CD4-positive, alpha-beta T cell treated with Interleukin-4 for 4 hours (primary cell): ENCODE measurements around the gene PRF1.
A peak's percentile ranks its signal among the peaks of the same experiment; 100 is the strongest.
"Not testable (repeated sequence)": the region's sequence is repeated elsewhere in the genome, so short reads cannot be mapped to it uniquely, and the experiment has no call there.

Source experiments
- DNase-seq: peaks from one replicate; pipeline ENCODE4 v3.0.0-alpha.2; 2020

Gene PRF1

DNA sequence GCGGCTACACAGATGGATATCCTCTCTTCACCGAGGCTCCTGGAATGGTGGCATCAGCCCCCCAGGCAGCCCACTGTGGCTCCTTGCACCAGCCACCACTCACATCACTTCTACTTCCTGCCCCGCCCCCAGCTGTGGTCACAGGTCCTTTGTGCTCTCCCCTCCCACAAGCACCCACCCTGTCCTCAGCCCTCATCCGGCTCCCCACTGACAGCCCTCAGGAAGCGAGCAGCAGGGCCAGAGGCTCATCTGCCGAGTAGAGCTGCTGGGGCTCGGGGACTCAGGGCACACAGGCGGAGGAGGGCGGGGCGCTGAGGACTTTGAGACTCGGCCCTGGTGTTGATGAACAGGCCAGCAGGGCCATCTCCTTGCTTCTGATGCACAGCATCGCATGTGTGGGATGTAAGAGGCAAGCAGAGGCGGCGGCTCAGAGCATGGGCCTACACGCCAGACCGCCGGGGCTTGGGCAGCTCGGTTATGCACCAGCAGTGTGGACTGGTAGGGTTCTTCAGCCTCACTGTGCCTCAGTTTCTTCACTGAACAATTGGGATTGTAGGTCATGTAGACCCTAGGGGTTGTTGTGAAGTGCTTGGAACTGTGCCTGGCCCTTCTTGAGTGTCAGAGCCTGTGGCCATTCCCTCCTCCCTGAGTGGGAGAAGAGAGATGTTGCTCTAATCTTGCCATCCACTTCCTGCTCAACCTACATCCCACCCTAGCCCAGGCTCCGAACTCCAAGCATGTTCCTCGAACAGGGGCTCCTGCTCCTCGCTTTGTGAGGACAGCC is at the start of gene PRF1:
Gene PRF1 (minus strand): TSS at position 77 of the 784 bp plus-strand sequence. CDS start 1,839 bp downstream, outside the sequence.
- DNase-seq: peak; percentile 80

DNA sequence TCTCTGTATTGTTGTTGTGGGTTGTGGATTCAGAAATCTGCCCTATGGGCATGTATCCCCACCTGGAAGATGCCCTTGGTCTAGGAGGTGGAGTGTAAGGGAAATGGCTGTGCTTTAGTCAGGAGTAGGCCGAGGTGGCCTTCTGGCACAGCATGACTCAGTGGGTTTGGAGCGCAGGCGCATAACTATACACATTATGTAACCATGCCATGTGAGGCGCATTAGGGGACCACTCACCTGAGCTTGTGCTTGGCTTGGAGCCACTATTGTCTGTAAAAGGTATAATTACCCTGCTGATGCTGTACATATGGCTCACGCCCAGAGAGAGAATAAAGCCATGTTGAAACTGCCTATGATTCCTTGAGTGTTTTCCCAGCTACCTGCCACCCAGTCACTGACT is 49.1 kb upstream of the PRF1 start:
- no peak for DNase-seq

DNA sequence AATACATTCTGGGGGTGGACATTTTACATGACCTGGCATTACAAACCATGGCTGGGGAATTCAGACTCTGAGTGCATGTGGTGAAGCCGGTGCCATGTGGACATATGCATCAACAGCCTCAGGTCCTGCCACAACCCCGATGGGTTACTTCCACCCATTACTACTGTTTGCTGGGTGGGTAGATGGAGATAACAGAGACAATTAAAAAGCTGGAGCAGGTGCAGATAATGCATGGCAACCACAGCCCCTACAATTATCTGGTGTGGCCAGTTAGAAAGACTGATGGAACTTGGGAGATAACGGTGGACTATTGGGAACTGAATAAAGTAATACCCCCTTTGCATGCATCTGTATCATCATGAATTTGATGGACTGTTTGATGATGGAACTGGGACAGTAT is 48.2 kb upstream of the PRF1 start:
- no peak for DNase-seq

DNA sequence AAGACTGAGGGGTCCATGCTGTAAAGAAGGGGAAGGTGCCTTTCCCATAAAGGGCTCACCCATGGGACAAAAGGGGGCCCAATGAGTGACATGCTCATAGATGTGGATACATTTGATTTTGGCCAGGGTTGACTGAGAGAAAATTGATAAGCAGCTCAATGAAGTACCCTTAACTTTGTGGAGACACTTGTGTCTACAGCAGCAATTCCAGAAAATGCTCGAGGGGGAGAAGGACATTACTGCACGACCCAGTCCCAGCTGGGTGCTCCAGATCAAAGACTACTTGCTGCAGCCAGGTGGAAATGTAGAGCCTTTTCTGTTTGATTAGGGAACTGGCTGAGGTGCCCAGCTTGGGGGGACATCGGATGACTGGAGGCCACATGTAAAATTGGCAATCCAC is 47.6 kb upstream of the PRF1 start:
- DNase-seq: no peak

DNA sequence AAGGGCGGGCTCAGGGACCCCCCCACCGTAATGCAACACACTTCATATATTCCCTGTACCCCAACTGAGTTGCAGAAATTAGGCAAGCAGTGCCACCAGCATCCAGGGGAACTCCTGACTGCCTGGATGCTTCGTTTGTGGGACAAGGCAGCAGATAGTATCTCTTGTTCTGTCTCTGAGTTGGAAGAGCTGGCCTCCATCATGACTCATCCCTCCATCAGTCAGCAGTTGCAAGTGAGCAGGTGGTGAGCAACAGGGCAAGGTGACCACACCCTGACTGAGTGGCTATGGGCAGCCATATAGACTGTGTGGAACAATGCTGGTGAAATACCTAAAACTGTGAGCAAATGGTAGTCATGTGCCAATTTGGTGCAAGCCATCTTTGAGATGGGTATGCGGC is 47.0 kb upstream of the PRF1 start:
- DNase-seq: no peak

DNA sequence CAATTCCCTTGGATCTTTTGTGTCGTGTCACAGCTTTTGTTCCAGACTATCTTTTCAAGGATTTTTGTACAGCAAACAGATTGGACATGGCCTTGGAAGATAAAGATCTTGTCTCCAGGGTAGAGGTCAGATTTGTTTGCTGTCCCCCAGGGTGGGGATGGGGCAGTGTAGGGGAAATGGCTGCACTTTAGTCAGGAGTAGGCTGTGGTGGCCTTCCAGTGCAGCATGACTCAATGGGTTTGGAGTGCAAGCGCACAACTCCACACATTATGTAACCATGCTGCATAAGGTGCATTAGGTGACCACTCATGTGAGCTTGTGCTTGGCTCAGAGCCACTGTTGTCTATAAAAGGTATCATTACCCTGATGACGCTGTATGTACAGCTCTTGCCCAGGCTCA is 45.9 kb upstream of the PRF1 start:
- no peak for DNase-seq

DNA sequence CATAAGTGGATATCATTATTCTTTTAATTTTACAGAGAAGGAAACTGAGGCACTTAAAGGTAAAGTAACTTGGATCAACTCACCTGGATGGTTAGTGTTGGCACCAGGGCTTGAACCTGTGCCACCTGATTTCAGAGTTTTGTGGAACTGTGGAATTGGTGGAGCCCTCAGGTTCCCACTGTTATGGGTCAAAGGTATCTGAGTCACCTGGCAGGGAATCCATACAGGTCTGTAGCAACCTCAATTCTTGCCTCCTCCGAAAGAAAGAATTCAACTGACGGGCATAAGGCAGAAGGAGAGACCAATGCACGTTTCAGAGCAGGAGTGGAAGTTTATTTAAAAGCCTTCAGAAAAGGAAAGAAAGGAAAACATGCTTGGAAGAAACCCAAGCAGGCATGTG is 44.5 kb upstream of the PRF1 start:
- no peak for DNase-seq

DNA sequence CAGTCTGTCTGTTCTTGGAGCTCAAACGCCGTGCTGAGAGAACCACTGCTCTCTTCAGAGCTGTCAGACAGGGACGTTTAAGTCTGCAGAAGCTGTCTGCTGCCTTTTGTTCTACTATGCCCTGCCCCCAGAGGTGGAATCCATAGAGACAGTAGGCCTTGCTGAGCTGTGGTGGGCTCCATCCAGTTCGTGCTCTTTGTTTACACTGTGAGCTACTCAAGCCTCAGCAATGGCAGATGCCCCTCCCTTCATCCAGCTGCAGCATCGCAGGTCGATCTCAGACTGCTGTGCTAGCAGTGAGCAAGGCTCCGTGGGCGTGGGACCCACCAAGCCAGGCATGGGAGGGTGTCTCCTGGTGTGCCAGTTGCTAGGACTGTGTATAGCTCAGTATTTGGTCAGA is 42.4 kb upstream of the PRF1 start:
- not testable (repeated sequence) for DNase-seq

DNA sequence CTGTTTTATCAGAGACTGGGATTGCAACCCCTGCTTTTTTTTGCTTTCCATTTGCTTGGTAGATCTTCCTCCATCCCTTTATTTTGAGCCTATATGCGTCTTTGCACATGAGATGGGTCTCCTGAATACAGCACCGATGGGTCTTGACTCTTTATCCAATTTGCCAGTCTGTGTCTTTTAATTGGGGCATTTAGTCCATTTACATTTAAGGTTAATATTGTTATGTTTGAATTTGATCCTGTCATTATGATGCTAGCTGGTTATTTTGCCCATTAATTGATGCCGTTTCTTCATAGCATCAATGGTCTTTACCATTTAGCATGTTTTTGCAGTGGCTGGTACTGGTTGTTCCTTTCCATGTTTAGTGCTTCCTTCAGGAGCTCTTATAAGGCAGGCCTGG is 40.7 kb upstream of the PRF1 start:
- not testable (repeated sequence) for DNase-seq

DNA sequence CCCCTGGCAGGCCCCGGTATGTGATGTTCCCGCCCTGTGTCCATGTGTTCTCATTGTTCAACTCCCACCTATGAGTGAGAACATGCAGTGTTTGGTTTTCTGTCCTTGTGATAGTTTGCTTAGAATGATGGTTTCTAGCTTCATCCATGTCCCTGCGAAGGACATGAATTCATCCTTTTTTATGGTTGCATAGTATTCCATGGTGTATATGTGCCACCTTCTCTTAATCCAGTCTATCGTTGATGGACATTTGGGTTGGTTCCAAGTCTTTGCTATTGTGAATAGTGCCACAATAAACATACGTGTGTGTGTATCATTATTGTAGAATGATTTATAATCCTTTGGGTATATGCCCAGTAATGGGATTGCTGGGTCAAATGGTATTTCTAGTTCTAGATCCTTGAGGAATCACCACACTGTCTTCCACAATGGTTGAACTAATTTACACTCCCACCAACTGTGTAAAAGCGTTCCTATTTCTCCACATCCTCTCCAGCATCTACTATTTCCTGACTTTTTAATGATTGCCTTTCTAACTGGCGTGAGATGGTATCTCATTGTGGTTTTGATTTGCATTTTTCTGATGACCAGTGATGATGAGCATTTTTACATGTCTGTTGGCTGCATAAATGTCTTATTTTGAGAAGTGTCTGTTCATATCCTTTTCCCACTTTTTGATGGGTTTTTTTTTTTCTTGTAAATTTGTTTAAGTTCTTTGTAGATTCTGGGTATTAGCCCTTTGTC is 37.3 kb upstream of the PRF1 start:
- not testable (repeated sequence) for DNase-seq

DNA sequence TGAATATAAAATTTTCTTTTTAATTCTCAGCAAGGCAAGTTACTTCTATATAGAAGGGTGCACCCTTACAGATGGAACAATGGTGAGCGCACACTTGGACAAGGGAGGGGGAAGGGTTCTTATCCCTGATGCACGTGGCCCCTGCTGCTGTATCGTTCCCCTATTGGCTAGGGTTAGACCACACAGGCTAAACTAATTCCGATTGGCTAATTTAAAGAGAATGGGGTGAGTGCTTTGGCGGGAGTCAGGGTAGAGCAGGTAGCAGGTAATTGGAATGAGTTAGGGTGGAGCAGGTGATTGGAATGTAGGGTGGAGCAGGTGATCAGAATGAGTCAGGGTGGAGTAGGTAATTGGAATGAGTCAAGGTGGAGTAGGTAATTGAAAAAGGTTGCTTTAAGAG is 32.0 kb upstream of the PRF1 start:
- not testable (repeated sequence) for DNase-seq

DNA sequence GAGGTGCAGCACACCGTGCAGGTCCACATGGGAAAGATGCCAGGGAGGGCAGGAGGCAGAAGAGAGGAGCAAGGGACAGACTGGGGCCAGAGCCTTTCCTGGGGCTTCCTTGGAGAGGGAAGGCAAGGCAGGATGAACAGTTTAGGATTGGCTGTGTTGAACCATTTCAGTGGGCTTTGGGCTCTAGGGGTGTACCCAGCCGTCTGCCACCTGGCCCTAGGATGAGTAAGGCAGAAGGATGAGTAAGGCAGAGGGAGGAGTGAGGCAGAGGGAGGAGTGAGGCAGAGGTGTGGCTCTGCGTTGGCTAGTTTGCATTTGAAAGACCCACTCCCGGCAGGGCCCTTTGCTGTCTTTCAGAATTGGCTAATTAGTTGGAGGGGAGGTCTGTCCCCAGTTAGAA is 31.5 kb upstream of the PRF1 start:
- no peak for DNase-seq

DNA sequence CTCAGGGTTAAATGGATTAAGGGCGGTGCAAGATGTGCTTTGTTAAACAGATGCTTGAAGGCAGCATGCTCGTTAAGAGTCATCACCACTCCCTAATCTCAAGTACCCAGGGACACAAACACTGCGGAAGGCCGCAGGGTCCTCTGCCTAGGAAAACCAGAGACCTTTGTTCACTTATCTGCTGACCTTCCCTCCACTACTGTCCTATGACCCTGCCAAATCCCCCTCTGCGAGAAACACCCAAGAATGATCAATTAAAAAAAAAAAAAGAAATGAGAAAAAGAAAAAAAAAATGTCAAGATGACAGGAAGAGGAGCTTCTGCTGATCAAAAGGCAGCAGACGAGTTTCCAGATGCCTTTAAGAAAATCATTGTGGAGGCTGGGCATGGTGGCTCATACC is 29.2 kb upstream of the PRF1 start:
- DNase-seq: not testable (repeated sequence)

DNA sequence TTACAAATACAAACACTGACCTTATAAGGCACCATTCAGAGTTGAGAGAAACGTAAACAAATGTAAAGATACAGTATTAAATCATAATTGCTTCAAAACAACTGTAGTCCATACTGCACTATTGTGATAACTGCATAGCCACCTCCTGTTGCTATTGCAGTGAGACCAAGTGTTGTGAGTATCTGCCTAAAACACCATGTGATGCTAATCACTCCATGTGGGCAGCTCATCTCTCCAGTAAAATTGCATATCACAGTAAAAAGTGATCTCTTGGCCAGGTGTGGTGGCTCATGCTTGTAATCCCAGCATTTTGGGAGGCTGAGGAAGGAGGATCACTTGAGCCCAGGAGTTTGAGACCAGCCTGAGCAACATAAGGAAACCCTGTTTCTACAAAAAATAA is 26.8 kb upstream of the PRF1 start:
- no peak for DNase-seq

DNA sequence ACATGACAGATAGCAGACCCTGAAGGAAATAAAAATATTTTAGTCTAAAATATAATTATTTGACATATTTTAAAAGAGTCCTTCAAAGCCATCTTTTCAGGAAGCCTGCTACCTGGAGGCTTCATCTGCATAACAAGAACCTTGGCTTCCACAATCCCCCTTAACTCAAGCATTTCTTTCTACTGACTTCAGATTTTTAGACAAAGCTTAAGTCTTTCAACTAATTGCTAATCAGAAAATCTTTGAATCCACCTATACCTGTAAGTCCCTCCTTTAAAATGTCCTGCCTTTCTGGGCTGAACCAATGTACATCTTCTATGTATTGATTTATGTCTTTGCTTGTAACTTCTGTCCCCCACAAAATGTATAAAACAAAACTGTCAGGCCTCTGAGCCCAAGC is 23.5 kb upstream of the PRF1 start:
- no peak for DNase-seq

DNA sequence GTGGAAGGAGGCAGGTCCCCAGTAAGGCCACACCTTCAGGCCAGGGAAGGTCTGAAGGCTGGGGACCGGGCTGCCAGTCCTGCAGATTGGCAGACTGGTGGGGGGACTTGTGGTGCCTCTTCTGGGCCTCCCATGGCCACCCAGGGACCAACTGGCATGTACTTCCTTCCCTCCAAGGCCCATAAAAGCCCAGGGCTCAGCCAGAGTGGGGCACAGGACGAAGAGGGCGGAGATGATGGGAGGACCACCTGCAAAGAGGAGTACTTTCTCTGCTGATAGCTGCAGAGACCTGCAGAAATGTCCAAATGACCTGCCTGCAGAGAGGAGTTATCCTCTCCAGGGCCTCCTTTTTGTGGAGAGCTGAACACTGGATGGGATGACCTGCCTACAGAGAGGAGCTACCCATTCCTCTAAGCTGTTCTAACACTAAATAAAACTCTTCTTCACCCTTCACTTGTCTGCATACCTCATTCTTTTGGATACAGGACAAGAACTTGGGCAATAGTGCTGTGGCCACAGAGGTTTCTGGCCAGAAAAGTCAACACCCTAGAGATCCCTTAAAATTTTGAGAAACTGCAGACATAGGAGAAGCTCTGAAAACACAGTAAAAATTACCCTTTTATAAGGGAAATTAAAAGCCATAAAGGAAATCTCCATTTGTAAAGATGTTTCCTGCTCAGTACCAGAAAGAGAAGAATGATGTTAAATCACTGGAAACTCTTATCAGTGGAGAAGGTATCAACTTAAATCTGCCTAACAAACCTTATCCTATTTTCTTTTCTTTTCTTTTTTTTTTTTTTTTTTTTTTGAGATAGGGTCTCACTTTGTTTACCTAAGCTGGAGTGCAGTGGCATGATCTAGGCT is 20.7 kb upstream of the PRF1 start:
- DNase-seq: no peak

DNA sequence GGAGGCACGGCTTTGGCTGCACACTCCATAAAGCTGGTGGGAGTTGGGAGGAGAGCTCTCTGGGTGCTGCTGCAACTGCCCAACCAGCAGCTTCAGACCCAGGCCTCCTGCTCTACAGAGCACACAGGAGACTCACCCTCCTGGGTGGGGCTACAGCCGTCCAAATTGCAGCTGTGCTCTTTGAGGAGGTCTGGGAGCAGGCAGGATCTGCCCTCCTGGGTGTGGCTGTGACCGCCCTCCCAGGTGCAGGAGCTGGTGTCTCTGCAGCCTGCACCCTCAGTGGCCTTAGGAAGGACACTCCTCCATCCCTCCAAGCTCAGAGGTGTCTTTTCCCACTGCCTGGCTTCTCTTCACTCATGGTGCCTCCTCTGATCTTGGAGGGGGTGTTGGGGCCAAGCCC is 20.0 kb upstream of the PRF1 start:
- DNase-seq: no peak

DNA sequence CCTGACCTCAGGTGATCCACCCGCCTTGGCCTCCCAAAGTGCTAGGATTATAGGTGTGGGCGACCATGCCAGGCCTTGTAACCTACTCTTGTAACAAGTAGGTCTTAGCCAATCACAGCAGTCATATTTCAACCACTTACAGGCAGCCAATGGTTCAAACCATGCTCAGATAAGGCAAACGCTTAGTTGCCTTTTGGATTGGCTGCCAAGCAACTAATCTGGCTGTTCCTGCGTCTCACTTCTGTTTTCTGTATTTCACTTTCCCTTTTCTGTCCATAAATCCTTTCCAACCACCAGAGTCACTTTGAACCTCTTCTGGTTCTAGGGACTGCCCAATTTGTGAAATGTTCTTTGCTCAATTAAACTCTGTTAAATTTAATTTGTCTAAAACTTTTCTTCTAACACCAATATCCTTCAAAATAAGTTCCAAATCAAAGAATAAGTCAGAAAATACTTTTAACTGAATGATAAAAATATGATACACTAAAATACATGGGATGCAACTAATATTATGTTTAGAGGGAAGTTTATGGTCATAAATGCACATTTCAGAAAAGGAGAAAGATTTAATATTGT is 19.1 kb upstream of the PRF1 start:
- DNase-seq: no peak

DNA sequence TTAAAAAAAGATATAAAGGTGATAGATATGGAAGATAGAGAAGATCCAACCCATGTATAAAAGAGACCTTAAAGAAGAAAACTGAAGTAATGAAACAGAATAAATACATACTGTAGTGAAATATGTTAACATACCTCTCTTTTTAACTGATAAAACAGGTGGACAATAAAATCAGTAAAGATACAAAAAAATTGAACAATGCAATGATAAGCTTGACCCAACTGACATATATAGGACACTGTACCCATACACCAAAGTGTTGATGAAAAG is 17.4 kb upstream of the PRF1 start:
- no peak for DNase-seq

DNA sequence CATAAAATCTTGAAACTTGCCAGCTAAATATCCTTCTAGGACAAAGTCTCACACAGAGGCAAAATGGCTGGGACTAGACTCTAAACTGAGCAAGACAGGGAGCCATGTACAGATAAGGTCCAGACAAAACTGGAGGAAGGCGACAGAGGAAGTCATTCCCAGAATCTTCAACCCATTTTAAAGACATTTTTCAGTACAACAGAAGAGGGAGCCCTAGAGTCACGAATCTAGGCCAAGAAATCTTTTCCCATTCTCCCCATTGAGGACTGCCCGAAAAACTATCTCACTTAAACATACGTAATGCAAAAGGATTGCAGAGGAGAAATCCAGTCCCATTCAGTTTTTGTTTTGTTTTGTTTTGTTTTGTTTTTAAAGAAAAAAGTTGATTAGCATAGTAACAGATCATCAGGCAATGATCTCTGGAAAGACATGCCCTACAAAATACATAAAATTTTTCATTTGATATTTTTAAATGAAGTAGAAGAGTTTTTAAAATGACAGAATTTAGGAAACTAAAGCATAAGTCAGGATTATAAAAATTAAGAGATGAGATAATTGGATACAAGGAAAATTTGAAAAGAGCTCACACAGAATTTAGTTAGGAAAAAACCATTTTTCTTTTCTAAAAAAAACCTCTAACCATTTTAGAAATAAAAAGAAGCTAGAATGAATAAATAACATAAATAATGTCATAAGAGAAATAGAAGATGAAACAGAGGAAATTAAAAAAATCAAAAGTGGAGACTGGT is 16.9 kb upstream of the PRF1 start:
- DNase-seq: no peak

DNA sequence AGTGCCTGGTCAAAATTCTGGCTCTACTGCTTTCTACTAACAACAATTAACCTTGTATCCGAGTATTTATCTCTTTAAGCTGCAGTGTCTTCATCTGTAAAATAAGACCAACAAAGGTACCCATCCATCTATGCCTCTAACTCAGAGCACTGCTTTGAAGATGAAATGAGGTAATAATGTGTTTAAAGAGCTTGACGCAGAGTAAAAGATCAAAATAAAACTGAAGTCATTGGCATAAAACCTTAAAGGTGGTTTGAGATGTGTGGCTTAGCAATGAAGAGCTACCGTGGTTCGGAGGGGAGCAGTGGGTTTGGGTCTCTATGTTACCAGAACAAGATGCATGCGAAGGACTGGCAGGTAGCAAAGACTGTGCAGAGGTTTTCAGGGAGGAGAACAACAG is 16.1 kb upstream of the PRF1 start:
- no peak for DNase-seq

DNA sequence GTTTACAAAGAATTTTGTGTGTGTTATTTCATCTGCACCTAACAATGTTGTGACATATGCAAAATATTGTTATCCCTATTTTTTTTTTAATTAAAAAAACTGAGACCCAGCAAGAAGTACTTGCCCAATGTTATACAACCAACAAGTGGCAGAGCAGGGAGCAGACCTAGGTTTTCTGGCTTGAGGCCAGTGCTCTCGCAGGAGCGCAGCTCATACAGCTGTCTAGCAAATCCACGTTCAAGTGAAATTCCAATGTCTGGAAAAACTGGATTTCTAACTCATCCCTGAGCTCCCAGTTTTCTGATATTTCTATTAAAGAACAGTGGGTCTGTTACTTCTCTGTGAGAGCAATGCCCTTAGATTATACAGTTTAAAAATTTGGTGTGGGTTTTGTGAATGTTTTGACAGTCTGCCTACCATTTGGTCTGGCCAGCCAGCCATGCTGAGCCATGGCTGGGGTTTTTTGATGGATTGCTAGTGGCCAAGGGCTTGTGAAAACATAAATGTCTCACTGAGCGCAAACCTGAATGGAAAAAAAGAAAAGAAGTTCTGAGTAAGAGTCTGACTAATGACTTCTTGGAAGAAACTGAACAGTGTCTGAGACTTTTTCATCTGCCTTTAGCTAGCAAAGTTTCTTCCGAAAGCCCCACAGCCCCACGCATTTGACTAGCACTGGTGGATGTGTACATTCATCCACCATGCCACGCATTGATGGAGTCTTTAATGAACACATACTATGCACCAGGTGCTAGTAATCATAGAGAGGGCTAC is 15.4 kb upstream of the PRF1 start:
- DNase-seq: peak; percentile 32
